B cell (primary cell): Measurements from ENCODE around the gene ZNF827. TPM values are rescaled to one million over a fixed set of nuclear protein-coding genes. Genes with fewer than 3 reads are reported as not detected.

Source experiments
- ATAC-seq: fragments of 200-7000 bp; cut with Tn5 transposase; one replicate; pipeline ENCODE4 v1.10.0; 2021; ENCODE audit warnings: low read depth, mild to moderate bottlenecking, moderate number of reproducible peaks, moderate library complexity
- CTCF ChIA-PET: fragments of 350-600 bp; sonication (Branson Sonifier 250); formaldehyde crosslinking; loops from one replicate; lab custom pipeline; 2021; ENCODE audit warnings: antibody characterized with exemption, inconsistent platforms; lab: Charles Lee
- POLR2A ChIA-PET: fragments of 350-600 bp; sonication (Branson Sonifier 250); formaldehyde crosslinking; loops from one replicate; lab custom pipeline; 2021; ENCODE audit warnings: antibody characterized with exemption; lab: Charles Lee
- DNase-seq: peaks from one replicate; pipeline ENCODE4 v3.0.0; 2013
- H2AFZ ChIP-seq: 2 replicates; pipeline ENCODE4 v1.6.1; 2012; ENCODE audit warnings: mild to moderate bottlenecking, low read depth, low read length; ENCODE audit not compliant: insufficient read depth, poor library complexity, severe bottlenecking
- H3K27ac ChIP-seq, 2 donors: 1 replicate in 1 of 2; 2 replicates in 1 of 2; pipeline ENCODE4 v1.5.1; 2012 to 2013; ENCODE audit warnings: low read length in 2 of 2, mild to moderate bottlenecking in 2 of 2, moderate library complexity in 1 of 2
- H3K27me3 ChIP-seq, 4 experiments: fragments of 200-600 bp in 1 of 4; sonication (generic) in 1 of 4; replicated peaks in 1 of 4; 1 replicate in 2 of 4; 2 replicates in 2 of 4; pipeline versions ENCODE4 v1.6.1 to v1.7.0; 2013 to 2016; ENCODE audit warnings: low read length in 3 of 4, mild to moderate bottlenecking in 2 of 4, mixed read lengths in 1 of 4, moderate library complexity in 1 of 4; ENCODE audit not compliant: insufficient read depth in 4 of 4, control insufficient read depth in 3 of 4; ENCODE audit errors: control extremely low read depth in 1 of 4
- H3K36me3 ChIP-seq, 2 experiments: replicated peaks in 1 of 2; 1 replicate in 1 of 2; 2 replicates in 1 of 2; pipeline versions ENCODE4 v1.6.1 to v1.7.1; 2013; ENCODE audit warnings: low read length in 1 of 2; ENCODE audit not compliant: insufficient read depth in 2 of 2, control insufficient read depth in 1 of 2; ENCODE audit errors: control extremely low read depth in 1 of 2, extremely low read depth in 1 of 2
- H3K4me1 ChIP-seq, 2 donors: fragments of 200-600 bp in 1 of 2; sonication (generic) in 1 of 2; 1 replicate in 1 of 2; 2 replicates in 1 of 2; pipeline versions ENCODE4 v1.5.1 to v1.6.1; 2013 to 2017; ENCODE audit warnings: low read length in 2 of 2; ENCODE audit not compliant: control insufficient read depth in 2 of 2, insufficient read depth in 2 of 2
- H3K4me2 ChIP-seq: replicated peaks from 2 replicates; pipeline ENCODE3; 2012; ENCODE audit warnings: mild to moderate bottlenecking, low read depth, low read length; ENCODE audit not compliant: poor library complexity, severe bottlenecking
- H3K4me3 ChIP-seq, 5 experiments: fragments of 200-600 bp in 1 of 5; sonication (generic) in 1 of 5; 1 replicate in 3 of 5; 2 replicates in 2 of 5; pipeline versions ENCODE4 v1.5.1 to v1.7.0; 2011 to 2016; ENCODE audit warnings: low read length in 4 of 5, mild to moderate bottlenecking in 4 of 5, low read depth in 2 of 5, control low read depth in 1 of 5, moderate library complexity in 1 of 5; ENCODE audit not compliant: insufficient read depth in 1 of 5; ENCODE audit errors: control extremely low read depth in 1 of 5, extremely low read depth in 1 of 5
- H3K79me2 ChIP-seq: fragments of 200-600 bp; sonication (generic); one replicate; pipeline ENCODE4 v1.6.0; 2016; ENCODE audit warnings: low read length; ENCODE audit not compliant: control insufficient read depth, insufficient read depth
- H3K9ac ChIP-seq: fragments of 200-600 bp; sonication (generic); 2 replicates; pipeline ENCODE4 v1.6.1; 2017; ENCODE audit warnings: mild to moderate bottlenecking, low read length, moderate library complexity
- H3K9me3 ChIP-seq, 3 donors: one replicate each; pipeline versions ENCODE4 v1.6.1 to v1.7.1; 2013; ENCODE audit warnings: low read length in 2 of 3; ENCODE audit not compliant: control insufficient read depth in 2 of 3, insufficient read depth in 1 of 3; ENCODE audit errors: control extremely low read depth in 1 of 3
- H4K20me1 ChIP-seq: 2 replicates; pipeline ENCODE4 v1.6.0; 2012; ENCODE audit warnings: mild to moderate bottlenecking, low read length; ENCODE audit not compliant: insufficient read depth, control insufficient read depth, poor library complexity, severe bottlenecking
- H3K27ac Mint-ChIP-seq: one replicate; pipeline ENCODE4 v1.8.0; 2021; ENCODE audit warnings: mixed read lengths
- H3K27me3 Mint-ChIP-seq: one replicate; pipeline ENCODE4 v1.8.0; 2021; ENCODE audit warnings: mixed read lengths
- H3K4me1 Mint-ChIP-seq: one replicate; pipeline ENCODE4 v1.8.0; 2021; ENCODE audit warnings: mixed read lengths
- H3K4me3 Mint-ChIP-seq: one replicate; pipeline ENCODE4 v1.8.0; 2021; ENCODE audit warnings: mixed read lengths
- H3K9me3 Mint-ChIP-seq: one replicate; pipeline ENCODE4 v1.8.0; 2022; ENCODE audit warnings: mixed read lengths; ENCODE audit not compliant: insufficient read depth
- CTCF ChIP-seq: fragments of 200-600 bp; IDR thresholded peaks from one replicate; pipeline ENCODE4 v1.8.0; 2022; ENCODE audit warnings: antibody characterized with exemption, mild to moderate bottlenecking
- EZH2 ChIP-seq: IDR thresholded peaks from 2 replicates; pipeline ENCODE4 v1.6.1; 2012; ENCODE audit warnings: borderline replicate concordance, low read depth, mild to moderate bottlenecking, moderate library complexity, low read length; ENCODE audit not compliant: insufficient read depth, poor library complexity, severe bottlenecking
- WGBS: methylation state at CpG from one replicate; pipeline ENCODE4 v1.1.5; 2013; ENCODE audit warnings: missing lambda C conversion rate; ENCODE audit not compliant: insufficient coverage; 5-methylcytosine and 5-hydroxymethylcytosine counted together
- intact Hi-C: fragments of 100-400 bp; cut with micrococcal nuclease; formaldehyde crosslinking; loops from one replicate; pipeline ENCODE4 v1.10.0; 2022
- polyA plus RNA-seq: library from polyadenylated mRNA; depleted of rRNA; stranded (reverse); fragments of >200 nt; gene quantifications from 2 replicates; pipeline ENCODE4 v1.2.3, GENCODE V29; 2012
- total RNA-seq, 2 donors: library from RNA; stranded (reverse); fragments of 120-200 nt in 1 of 2; gene quantifications; 1 replicate in 1 of 2; 2 replicates in 1 of 2; pipeline versions ENCODE4 v1.2.3 to v1.2.4, GENCODE V29; 2013 to 2022

ZNF827 gene
- total and polyA plus RNA-seq, 2 donors (not counting 1 experiment from before 2014, with no cell fraction given): 20.6 to 30.1 TPM

- ATAC-seq: no peak
- CTCF ChIA-PET: interaction anchor here (0.6 to 0.7 kb wide), 2 partner anchors 10 to 947 kb away, joined by 3 to 4 read pairs; no protein-coding TSS in a partner anchor
- no peak overlapping the region for H3K4me3 Mint-ChIP-seq
- H3K4me2 ChIP-seq: no peak overlapping the region
- H3K9me3 Mint-ChIP-seq: no peaks in the 10 kb centered on the region
- peaks cover under 1% of the 10 kb centered on the region for H3K27me3 Mint-ChIP-seq
- no peak overlapping the region for H3K27ac ChIP-seq
- H3K79me2 ChIP-seq: no peaks in the 10 kb centered on the region
- H3K4me1 ChIP-seq: peaks cover 5 to 14% of the 10 kb centered on the region in 2 donors
- WGBS: 94% methylated on average over 8 of the region's 9 CpGs
- no peaks in the 10 kb centered on the region for H3K9me3 ChIP-seq
- H3K27me3 ChIP-seq: peaks cover 0 to 3% (median 0%) of the 10 kb centered on the region in 4 experiments
- intact Hi-C loops: no loop called here
- TF ChIP-seq CTCF: no peak
- TF ChIP-seq EZH2: no peak
- H3K4me1 Mint-ChIP-seq: peaks cover 18% of the 10 kb centered on the region
- no peak overlapping the region for H3K27ac Mint-ChIP-seq
- POLR2A ChIA-PET: no interaction called here
- no peaks in the 10 kb centered on the region for H4K20me1 ChIP-seq
- no peak for DNase-seq
- no peak overlapping the region for H2AFZ ChIP-seq
- H3K36me3 ChIP-seq: no peaks in the 10 kb centered on the region
- H3K9ac ChIP-seq: no peak overlapping the region
- no peak overlapping the region for H3K4me3 ChIP-seq
Measured at GRCh38 chr4:145736241-145736831, 202.3 kb downstream of the ZNF827 start.

- ChIA-PET CTCF (interaction anchor here (0.7 kb wide), 1 partner anchor 10 kb away, joined by 3 read pairs; no protein-coding TSS in a partner anchor), POLR2A (no interaction called here)
- Histone ChIP-seq H3K4me3 (no peak overlapping the region), H3K9me3 (no peaks in the 10 kb centered on the region), H3K4me1 (peaks cover 5 to 14% of the 10 kb centered on the region in 2 donors), H3K36me3 (no peaks in the 10 kb centered on the region), H4K20me1 (no peaks in the 10 kb centered on the region), H3K9ac (no peak overlapping the region), H3K79me2 (no peaks in the 10 kb centered on the region), H3K4me2 (no peak overlapping the region), H2AFZ (no peak overlapping the region), H3K27ac (no peak overlapping the region), H3K27me3 (peaks cover 0 to 4% (median 2%) of the 10 kb centered on the region in 4 experiments)
- Mint-ChIP-seq H3K9me3 (no peaks in the 10 kb centered on the region), H3K4me1 (peaks cover 20% of the 10 kb centered on the region), H3K27ac (no peak overlapping the region), H3K27me3 (peaks cover 5% of the 10 kb centered on the region), H3K4me3 (no peak overlapping the region)
- intact Hi-C loops: no loop called here
- no CpG with 5 or more reads among the region's 4 CpGs for WGBS
- DNase-seq (no peak), ATAC-seq (no peak)
- TF ChIP-seq EZH2: no peak
- TF ChIP-seq CTCF: no peak
Measured at GRCh38 chr4:145735827-145736226, 202.8 kb downstream of the ZNF827 start.
